ENCODE data around the gene SCAPER.
A peak's percentile ranks its signal among the peaks of the same experiment; 100 is the strongest.

DNA sequence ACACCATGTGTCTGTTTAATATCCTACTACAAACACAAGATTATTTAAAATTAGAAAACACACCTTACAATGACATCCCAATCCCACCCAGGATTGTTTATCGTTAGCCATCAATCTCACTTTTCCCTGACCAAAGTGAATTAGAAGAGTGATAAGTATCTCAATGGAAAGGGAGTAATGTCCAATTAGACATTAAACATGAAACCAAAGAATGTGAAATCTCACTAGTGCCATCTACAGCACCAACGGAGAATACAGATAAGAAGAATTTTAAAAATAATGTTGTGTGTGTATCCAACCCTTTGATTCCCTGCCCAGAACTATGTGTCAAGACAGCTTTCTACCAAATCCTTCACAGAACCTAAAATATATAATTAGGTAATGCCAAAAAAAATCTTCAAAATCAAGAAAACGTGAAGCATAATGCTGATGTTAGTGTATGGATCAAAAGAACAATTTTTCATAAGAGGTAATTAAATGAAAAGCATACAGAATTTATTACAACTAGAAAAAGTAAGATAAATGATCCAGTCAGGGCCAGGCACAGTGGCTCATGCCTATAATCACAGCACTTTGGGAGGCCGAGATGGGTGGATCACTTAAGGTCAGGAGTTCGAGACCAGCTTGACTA, 64.2 kb downstream of the SCAPER start:
- TF ChIP-seq, protein P1, sequence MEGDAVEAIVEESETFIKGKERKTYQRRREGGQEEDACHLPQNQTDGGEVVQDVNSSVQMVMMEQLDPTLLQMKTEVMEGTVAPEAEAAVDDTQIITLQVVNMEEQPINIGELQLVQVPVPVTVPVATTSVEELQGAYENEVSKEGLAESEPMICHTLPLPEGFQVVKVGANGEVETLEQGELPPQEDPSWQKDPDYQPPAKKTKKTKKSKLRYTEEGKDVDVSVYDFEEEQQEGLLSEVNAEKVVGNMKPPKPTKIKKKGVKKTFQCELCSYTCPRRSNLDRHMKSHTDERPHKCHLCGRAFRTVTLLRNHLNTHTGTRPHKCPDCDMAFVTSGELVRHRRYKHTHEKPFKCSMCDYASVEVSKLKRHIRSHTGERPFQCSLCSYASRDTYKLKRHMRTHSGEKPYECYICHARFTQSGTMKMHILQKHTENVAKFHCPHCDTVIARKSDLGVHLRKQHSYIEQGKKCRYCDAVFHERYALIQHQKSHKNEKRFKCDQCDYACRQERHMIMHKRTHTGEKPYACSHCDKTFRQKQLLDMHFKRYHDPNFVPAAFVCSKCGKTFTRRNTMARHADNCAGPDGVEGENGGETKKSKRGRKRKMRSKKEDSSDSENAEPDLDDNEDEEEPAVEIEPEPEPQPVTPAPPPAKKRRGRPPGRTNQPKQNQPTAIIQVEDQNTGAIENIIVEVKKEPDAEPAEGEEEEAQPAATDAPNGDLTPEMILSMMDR (conservative IDR thresholded peaks at IDR 0.05; ENCODE audit: low read length): peak; percentile 84
- no peak for TF ChIP-seq EZH2phosphoT487 (IDR thresholded peaks at IDR 0.05; ENCODE audit: borderline replicate concordance, low read depth, low read length)

Data from OCI-LY7 (cell line).